Activated naive CD8-positive, alpha-beta T cell treated with anti-CD3 and anti-CD28 coated beads, Interleukin-2, amount 50 U/mL, for 24 hours (primary cell): ENCODE results near the gene MXRA7.

Experiments
- ATAC-seq: fragments of 150-1000 bp; cut with Tn5 transposase; one replicate; pipeline ENCODE4 v1.10.0; 2021
- DNase-seq: peaks from one replicate; pipeline ENCODE4 v3.0.0; 2021
- H3K27ac Mint-ChIP-seq: one replicate; pipeline ENCODE4 v1.8.0; 2021; ENCODE audit warnings: mild to moderate bottlenecking, mixed read lengths
- H3K27me3 Mint-ChIP-seq: one replicate; pipeline ENCODE4 v1.8.0; 2021; ENCODE audit warnings: mixed read lengths
- H3K36me3 Mint-ChIP-seq: one replicate; pipeline ENCODE4 v1.8.0; 2021; ENCODE audit warnings: low read depth, mixed read lengths
- H3K4me1 Mint-ChIP-seq: one replicate; pipeline ENCODE4 v1.8.0; 2021; ENCODE audit warnings: mixed read lengths
- H3K4me3 Mint-ChIP-seq: one replicate; pipeline ENCODE4 v1.8.0; 2021; ENCODE audit warnings: mild to moderate bottlenecking, moderate library complexity, mixed read lengths
- H3K9me3 Mint-ChIP-seq: one replicate; pipeline ENCODE4 v1.8.0; 2021; ENCODE audit warnings: mixed read lengths

The MXRA7 gene

DNA sequence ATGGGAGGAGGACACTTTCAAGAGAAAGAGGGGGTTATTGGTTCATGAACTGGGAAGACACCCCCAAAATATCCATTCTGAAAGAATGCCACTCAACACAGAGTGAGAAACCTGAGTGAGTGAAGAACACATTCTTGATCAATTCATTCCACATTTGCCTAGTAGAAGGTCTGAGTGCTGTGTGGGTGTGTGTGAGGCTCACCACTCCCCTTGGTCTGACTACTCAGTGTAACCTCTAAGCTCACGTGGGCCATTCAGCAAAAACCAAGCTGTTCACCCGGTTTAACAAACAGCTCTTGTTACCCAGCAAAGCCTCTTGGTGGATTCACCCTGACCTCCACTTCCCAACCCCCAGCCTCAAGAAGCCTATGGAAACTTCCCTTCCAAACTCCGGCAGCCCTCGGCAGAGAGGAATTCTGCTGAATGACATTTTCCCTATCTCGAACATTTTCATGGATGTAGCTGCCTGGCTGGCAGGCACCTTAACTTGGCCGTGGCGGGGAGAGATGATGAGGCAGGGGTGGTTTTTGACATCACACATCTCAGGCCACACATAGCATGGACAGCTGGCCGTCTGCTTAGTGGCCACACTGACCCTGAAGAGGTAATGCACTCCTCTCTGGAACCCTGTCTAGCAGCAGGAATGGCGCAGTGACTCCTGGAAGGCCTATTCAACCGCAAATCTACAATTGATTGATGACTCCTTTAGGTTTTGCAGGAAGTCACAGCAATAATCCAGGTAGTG, 78.8 kb downstream of the MXRA7 start:
- Mint-ChIP-seq H3K27ac (no peak overlapping the region), H3K4me1 (no peaks in the 10 kb centered on the region), H3K27me3 (peaks cover 4% of the 10 kb centered on the region), H3K36me3 (no peaks in the 10 kb centered on the region), H3K4me3 (no peak overlapping the region), H3K9me3 (no peaks in the 10 kb centered on the region)
- ATAC-seq, result peak; percentile 46
- no peak for DNase-seq

DNA sequence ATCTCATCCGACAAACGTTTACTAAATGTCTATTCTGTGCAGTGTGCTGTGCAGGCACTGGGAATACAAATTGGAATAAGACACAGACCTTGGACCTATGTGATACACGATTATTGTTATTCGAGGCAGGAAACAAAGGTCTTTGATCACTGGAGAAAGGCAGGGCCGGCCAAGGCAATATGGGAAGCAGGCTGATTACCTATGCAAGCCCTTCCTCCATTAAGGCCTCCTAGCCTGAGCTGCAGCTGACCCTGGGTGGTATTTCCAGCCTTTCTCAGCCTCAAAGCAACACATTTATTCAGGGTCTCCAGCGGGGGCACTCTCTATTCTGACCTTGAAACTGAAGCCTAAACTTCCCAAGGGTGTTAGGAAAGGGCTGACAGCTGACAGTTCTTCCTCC, 80.6 kb downstream of the MXRA7 start:
- ATAC-seq (no peak), DNase-seq (no peak)
- Mint-ChIP-seq H3K9me3 (no peaks in the 10 kb centered on the region), H3K4me3 (no peak overlapping the region), H3K27me3 (peaks cover 7% of the 10 kb centered on the region), H3K4me1 (no peaks in the 10 kb centered on the region), H3K27ac (no peak overlapping the region), H3K36me3 (no peaks in the 10 kb centered on the region)
